Mucosa of stomach (tissue), 1 donor: Measurements from ENCODE around the gene XKR3.
"Not testable (repeated sequence)": the region's sequence is repeated elsewhere in the genome, so short reads cannot be mapped to it uniquely, and the experiment has no call there.

Experiments
- H3K27me3 ChIP-seq: one replicate; pipeline ENCODE4 v1.7.0; 2013; ENCODE audit warnings: mild to moderate bottlenecking, low read length; ENCODE audit not compliant: control insufficient read depth, insufficient read depth
- H3K36me3 ChIP-seq: one replicate; pipeline ENCODE4 v1.7.0; 2013; ENCODE audit warnings: low read length; ENCODE audit not compliant: control insufficient read depth, insufficient read depth
- H3K4me1 ChIP-seq: one replicate; pipeline ENCODE4 v1.7.0; 2013; ENCODE audit warnings: mild to moderate bottlenecking, low read length; ENCODE audit not compliant: control insufficient read depth, insufficient read depth
- H3K4me3 ChIP-seq: one replicate; pipeline ENCODE4 v1.7.0; 2013; ENCODE audit warnings: low read length
- H3K9ac ChIP-seq: one replicate; pipeline ENCODE4 v1.7.0; 2013; ENCODE audit warnings: mild to moderate bottlenecking, low read length, moderate library complexity
- H3K9me3 ChIP-seq: one replicate; pipeline ENCODE4 v1.7.0; 2013; ENCODE audit warnings: mild to moderate bottlenecking, low read length, moderate library complexity; ENCODE audit not compliant: control insufficient read depth
- donor health status: Pancreatic carcinoma.

The XKR3 gene

DNA sequence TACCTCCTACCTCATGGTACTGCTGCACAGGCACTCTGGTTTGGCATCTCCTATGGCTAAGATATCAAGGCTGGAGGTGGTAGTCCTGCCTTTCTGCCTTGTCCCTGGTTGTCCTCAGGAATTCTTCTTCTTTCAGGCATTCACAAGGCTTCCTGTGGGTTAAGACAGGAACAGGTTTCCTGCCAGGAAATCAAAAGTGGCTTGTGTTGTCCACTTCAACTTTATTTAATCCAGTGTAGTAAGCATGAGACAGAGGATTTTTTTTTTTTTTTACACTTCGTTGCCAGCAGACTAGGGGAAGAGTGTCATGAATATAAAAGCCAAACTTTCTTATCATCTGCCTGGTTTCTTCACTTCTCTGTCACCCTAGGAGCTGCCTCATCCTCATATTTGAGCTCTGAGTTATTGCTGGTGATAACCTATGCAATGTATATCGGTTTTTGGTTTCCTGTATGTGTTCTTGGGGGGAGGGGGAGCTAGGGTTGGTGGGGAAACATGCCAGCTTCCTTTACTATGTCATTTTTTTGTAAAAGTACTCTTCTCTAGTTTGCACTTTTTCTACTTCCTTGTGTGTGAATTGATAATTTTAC, 50.2 kb downstream of the XKR3 start:
- H3K4me3 ChIP-seq, result no peak overlapping the region
- H3K27me3 ChIP-seq, result no peaks in the 10 kb centered on the region
- no peaks in the 10 kb centered on the region for H3K4me1 ChIP-seq
- H3K9me3 ChIP-seq, result no peaks in the 10 kb centered on the region
- no peaks in the 10 kb centered on the region for H3K36me3 ChIP-seq
- H3K9ac ChIP-seq, result no peak overlapping the region

DNA sequence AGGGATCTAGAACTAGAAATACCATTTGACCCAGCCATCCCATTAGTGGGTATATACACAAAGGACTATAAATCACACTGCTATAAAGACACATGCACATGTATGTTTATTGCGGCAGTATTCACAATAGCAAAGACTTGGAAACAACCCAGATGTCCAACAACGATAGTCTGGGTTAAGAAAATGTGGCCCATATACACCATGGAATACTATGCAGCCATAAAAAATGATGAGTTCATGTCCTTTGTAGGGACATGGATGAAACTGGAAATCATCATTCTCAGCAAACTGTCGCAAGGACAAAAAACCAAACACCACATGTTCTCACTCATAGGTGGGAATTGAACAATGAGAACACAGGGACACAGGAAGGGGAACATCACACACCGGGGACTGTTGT, 53.6 kb downstream of the XKR3 start:
- H3K36me3 ChIP-seq, H3K4me1 ChIP-seq, H3K9ac ChIP-seq, H3K9me3 ChIP-seq, H3K4me3 ChIP-seq, H3K27me3 ChIP-seq: not testable (repeated sequence)

DNA sequence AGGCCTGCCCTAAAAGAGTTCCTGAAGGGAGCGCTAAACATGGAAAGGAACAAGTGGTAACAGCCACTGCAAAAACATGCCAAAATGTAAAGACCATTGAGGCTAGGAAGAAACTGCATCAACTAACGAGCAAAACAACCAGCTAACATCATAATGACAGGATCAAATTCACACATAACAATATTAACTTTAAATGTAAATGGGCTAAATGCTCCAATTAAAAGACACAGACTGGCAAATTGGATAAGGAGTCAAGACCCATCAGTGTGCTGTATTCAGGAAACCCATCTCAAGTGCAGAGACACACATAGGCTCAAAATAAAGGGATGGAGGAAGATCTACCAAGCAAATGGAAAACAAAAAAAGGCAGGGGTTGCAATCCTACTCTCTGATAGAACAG, 57.3 kb downstream of the XKR3 start:
- H3K4me3 ChIP-seq, H3K36me3 ChIP-seq, H3K4me1 ChIP-seq, H3K9me3 ChIP-seq, H3K27me3 ChIP-seq, H3K9ac ChIP-seq: not testable (repeated sequence)

GRCh38 chr22:16762224-16762623, 63.0 kb downstream of the XKR3 start:
- H3K4me3 ChIP-seq, result not testable (repeated sequence)

DNA sequence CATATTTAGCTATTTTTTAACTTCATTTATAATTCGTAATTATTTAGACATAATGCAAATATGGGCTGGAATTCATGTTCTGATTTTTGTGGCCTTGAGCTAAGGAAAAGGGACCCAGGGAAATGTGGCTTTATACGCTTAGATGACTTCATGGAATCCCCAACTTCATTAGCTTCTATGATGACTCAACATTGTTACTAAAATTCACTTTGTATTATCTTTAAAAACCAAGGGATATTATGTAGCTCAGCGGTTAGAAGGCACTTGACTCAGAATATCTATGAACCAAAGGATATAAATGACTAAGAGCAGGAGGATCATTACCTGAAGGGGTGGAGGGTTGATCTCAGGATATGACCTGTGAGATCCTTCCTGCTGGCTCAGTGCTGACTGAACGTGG, 64.8 kb downstream of the XKR3 start:
- H3K27me3 ChIP-seq, H3K9me3 ChIP-seq, H3K9ac ChIP-seq, H3K36me3 ChIP-seq, H3K4me1 ChIP-seq, H3K4me3 ChIP-seq: not testable (repeated sequence)

More at GRCh38 chr22:16762224-16762623, 63.0 kb downstream of the XKR3 start:
- not testable (repeated sequence) for H3K9ac ChIP-seq, H3K36me3 ChIP-seq, H3K4me1 ChIP-seq, H3K27me3 ChIP-seq, H3K9me3 ChIP-seq

DNA sequence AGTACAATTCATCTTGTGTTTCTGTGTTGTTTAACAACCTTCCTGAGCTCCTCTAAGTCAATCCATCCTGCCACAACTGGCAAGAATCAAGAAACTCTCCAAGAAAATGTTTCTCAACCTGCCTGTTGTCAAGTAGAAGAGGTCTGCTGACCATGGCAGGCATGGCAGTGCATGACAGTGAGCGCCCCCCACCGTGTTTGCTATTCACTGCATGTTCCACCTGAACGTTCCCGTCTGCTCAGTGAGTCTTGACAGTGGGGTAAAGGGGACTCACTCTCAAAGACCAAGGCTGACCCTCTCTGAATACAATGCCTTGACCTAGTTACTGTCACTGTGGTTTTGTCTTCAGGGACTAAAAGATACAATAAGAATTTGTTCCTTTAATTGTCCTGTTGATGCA, 75.9 kb downstream of the XKR3 start:
- H3K4me1 ChIP-seq, H3K27me3 ChIP-seq, H3K4me3 ChIP-seq, H3K9ac ChIP-seq, H3K36me3 ChIP-seq, H3K9me3 ChIP-seq: not testable (repeated sequence)

GRCh38 chr22:16748160-16748929, 76.9 kb downstream of the XKR3 start:
- H3K9ac ChIP-seq, H3K4me1 ChIP-seq, H3K36me3 ChIP-seq, H3K27me3 ChIP-seq, H3K9me3 ChIP-seq, H3K4me3 ChIP-seq: not testable (repeated sequence)

DNA sequence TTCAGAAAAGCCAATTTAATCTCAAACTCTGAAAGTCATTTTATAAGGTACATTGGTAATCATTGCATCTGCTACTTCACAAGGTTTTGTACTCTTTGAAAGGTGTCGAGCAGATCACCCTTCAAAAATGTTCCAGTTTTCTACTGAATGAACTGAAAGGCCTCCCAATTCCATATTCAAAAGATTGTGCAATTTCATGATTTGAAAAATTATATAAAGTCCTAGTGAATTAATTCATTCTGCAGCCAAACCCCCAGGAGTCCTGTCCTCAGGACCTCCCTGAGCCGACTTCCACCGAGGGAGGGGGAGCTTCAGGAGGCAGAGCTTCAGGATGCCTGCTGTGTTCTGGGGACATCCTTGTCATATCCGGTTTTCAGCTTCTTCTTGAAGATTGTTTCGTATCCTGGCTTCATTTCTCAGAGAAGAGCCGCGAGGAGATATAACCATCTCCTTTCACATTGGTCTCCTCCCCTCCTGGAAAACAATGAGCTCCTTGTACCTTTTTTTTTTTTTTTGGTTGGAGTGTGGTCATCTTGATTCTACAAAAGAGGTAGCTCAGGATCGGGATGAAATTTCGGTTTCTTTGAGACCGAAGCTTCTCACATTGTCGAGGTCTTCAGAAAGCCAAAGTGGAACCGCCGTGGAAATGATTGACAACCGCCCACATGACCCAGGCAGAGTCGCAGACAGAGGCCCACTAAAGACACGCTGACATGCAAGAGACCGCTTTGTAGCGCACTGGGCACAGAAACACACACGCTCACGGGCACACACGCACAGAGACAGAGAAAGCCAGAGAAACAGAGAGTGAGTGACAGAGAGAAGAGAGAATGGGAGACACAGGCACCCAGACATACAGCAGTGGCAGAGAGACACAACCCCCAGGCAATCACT, 77.7 kb downstream of the XKR3 start:
- not testable (repeated sequence) for H3K9me3 ChIP-seq, H3K4me1 ChIP-seq, H3K27me3 ChIP-seq, H3K36me3 ChIP-seq, H3K4me3 ChIP-seq, H3K9ac ChIP-seq

GRCh38 chr22:16734271-16734670, 90.9 kb downstream of the XKR3 start:
- H3K27me3 ChIP-seq, H3K36me3 ChIP-seq, H3K9ac ChIP-seq, H3K4me3 ChIP-seq, H3K9me3 ChIP-seq, H3K4me1 ChIP-seq: not testable (repeated sequence)
